ENCODE data around the gene LEO1. TPM values are rescaled to one million over a fixed set of nuclear protein-coding genes. Genes with fewer than 3 reads are reported as not detected.

The LEO1 gene
- total RNA-seq, 1 experiment from 2014 or later: 22.5 TPM

- peaks cover 20% of the 10 kb centered on the region for H3K4me1 Mint-ChIP-seq (ENCODE audit: low read depth, unreplicated experiment)
- no peak for TF ChIP-seq CTCF (IDR thresholded peaks at IDR 0.05; ENCODE audit: unreplicated experiment)
- no peak overlapping the region for H3K27ac Mint-ChIP-seq (ENCODE audit: unreplicated experiment)
- no peak overlapping the region for H3K4me3 Mint-ChIP-seq (ENCODE audit: low read depth, unreplicated experiment)
- CTCF ChIA-PET: interaction anchor here (0.6 kb wide), 1 partner anchor 25 kb away, joined by 3 read pairs; no protein-coding TSS in a partner anchor
- H3K9me3 Mint-ChIP-seq (ENCODE audit: low read depth, unreplicated experiment): no peaks in the 10 kb centered on the region
- no peaks in the 10 kb centered on the region for H3K36me3 Mint-ChIP-seq (ENCODE audit: insufficient read depth, unreplicated experiment)
- intact Hi-C loops (cut with micrococcal nuclease; ENCODE audit: unreplicated experiment): no loop called here
- H3K27me3 Mint-ChIP-seq (ENCODE audit: unreplicated experiment): no peaks in the 10 kb centered on the region
- no peak for DNase-seq
- no TSS peak for BruUV-seq (replicated peaks)
Observed at GRCh38 chr15:51992953-51993352, 21.4 kb upstream of the LEO1 start.

- Mint-ChIP-seq H3K36me3 (ENCODE audit: insufficient read depth, unreplicated experiment) (no peaks in the 10 kb centered on the region), H3K9me3 (ENCODE audit: low read depth, unreplicated experiment) (no peaks in the 10 kb centered on the region), H3K4me1 (ENCODE audit: low read depth, unreplicated experiment) (peaks cover 20% of the 10 kb centered on the region), H3K27ac (ENCODE audit: unreplicated experiment) (no peak overlapping the region), H3K4me3 (ENCODE audit: low read depth, unreplicated experiment) (no peak overlapping the region), H3K27me3 (ENCODE audit: unreplicated experiment) (no peaks in the 10 kb centered on the region)
- intact Hi-C loops (cut with micrococcal nuclease; ENCODE audit: unreplicated experiment): no loop called here
- CTCF ChIA-PET: no interaction called here
- no peak for DNase-seq
- no peak for TF ChIP-seq CTCF (IDR thresholded peaks at IDR 0.05; ENCODE audit: unreplicated experiment)
- BruUV-seq (replicated peaks): no TSS peak
Observed at GRCh38 chr15:51991141-51991540, 19.6 kb upstream of the LEO1 start.

- peaks cover 4% of the 10 kb centered on the region for H3K36me3 Mint-ChIP-seq (ENCODE audit: insufficient read depth, unreplicated experiment)
- H3K27ac Mint-ChIP-seq (ENCODE audit: unreplicated experiment): no peak overlapping the region
- H3K27me3 Mint-ChIP-seq (ENCODE audit: unreplicated experiment): no peaks in the 10 kb centered on the region
- intact Hi-C loops (cut with micrococcal nuclease; ENCODE audit: unreplicated experiment): loop anchor here (1.0 kb wide), 2 partner anchors 97 to 158 kb away; no protein-coding TSS in a partner anchor
- H3K4me3 Mint-ChIP-seq (ENCODE audit: low read depth, unreplicated experiment): no peak overlapping the region
- no peaks in the 10 kb centered on the region for H3K9me3 Mint-ChIP-seq (ENCODE audit: low read depth, unreplicated experiment)
- peaks cover 14% of the 10 kb centered on the region for H3K4me1 Mint-ChIP-seq (ENCODE audit: low read depth, unreplicated experiment)
- BruUV-seq (replicated peaks): no TSS peak
- no peak for TF ChIP-seq CTCF (IDR thresholded peaks at IDR 0.05; ENCODE audit: unreplicated experiment)
- no peak for DNase-seq
- CTCF ChIA-PET: no interaction called here
Observed at GRCh38 chr15:51982770-51983103, 11.2 kb upstream of the LEO1 start.

- peak; percentile 13 for DNase-seq
- H3K9me3 Mint-ChIP-seq (ENCODE audit: low read depth, unreplicated experiment): no peaks in the 10 kb centered on the region
- H3K4me3 Mint-ChIP-seq (ENCODE audit: low read depth, unreplicated experiment): peak overlapping the region; percentile 28
- H3K36me3 Mint-ChIP-seq (ENCODE audit: insufficient read depth, unreplicated experiment): peaks cover 4% of the 10 kb centered on the region
- intact Hi-C loops (cut with micrococcal nuclease; ENCODE audit: unreplicated experiment): loop anchor here (1.0 kb wide), 2 partner anchors 97 to 158 kb away; no protein-coding TSS in a partner anchor
- no peaks in the 10 kb centered on the region for H3K27me3 Mint-ChIP-seq (ENCODE audit: unreplicated experiment)
- H3K27ac Mint-ChIP-seq (ENCODE audit: unreplicated experiment): no peak overlapping the region
- peak; percentile 48 for TF ChIP-seq CTCF (IDR thresholded peaks at IDR 0.05; ENCODE audit: unreplicated experiment)
- no TSS peak for BruUV-seq (replicated peaks)
- H3K4me1 Mint-ChIP-seq (ENCODE audit: low read depth, unreplicated experiment): peaks cover 14% of the 10 kb centered on the region
- CTCF ChIA-PET: interaction anchor here (1.0 to 1.5 kb wide), 3 partner anchors 90 to 158 kb away, joined by 3 to 10 read pairs (median 5); no protein-coding TSS in a partner anchor
Observed at GRCh38 chr15:51982013-51982769, 10.6 kb upstream of the LEO1 start.

Measured in Calu3 (cell line).